ENCODE measurements around the gene KIF2A. TPM values are rescaled to one million over a fixed set of nuclear protein-coding genes. Genes with fewer than 3 reads are reported as not detected.
A peak's percentile ranks its signal among the peaks of the same experiment; 100 is the strongest.

Gene KIF2A
- total and polyA plus RNA-seq, 2 of the 13 experiments (the other 11 are each of a cell fraction or from before 2014, with no cell fraction given) = 8.5 to 19.2 TPM

DNA sequence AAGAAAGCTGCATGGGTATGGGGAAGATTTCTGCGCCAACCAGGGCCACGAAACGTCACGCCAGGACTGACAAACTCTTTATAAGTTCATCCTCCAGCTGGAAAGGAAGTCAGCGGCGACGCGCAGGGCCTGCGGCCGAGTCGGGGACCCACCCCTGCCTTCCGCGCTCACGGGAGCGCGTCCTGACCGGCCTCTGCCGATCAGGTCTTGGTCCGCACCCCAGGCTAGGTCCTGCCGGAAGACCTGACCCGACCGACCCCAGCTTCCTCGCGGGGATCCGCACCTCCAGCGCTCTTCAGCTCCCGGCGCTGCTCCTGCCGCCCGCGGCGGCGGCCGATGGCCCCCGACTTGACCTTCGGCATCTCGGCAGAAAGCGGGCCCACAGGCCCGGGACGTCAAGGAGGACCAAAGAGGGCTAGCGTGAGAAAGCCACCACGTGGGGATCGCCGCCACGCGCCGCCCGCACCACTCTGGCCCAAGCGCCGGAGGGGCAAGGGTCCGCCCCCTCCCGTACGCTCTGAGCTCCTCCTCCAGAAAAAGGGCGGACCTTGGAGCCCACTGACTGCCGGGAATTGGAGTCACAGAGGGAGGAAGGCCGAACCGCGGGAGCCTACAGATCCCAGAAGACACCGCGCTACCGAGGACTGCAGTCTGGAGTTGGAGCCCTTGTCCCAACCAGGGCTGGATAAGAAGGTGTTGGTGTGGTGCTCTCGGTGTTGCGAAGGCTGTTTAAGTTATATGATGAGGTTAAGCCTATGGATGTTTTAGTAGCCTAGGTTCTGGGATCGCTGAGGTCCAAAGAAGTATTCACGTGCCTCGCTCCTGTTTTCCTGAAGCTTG lies 97.6 kb downstream of the KIF2A start, which contains the start of gene DIMT1 (continued):
- TF ChIP-seq, protein P1, sequence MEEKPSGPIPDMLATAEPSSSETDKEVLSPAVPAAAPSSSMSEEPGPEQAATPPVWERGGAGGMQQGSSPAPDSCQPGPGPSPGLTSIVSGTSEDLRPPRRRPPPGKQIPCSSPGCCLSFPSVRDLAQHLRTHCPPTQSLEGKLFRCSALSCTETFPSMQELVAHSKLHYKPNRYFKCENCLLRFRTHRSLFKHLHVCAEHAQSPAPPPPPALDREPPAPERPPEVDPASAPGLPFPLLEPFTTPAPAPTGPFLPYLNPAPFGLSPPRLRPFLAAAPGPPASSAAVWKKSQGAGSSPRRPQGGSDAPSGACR (CRISPR knock-in tag; IDR thresholded peaks at IDR 0.05) = peak; percentile 86; the same call in 1 of the 2 replicates
- TF ChIP-seq RFXAP (CRISPR knock-in tag; IDR thresholded peaks at IDR 0.05; ENCODE audit: borderline replicate concordance) (0 out of 2 replicates have a peak, but pooled peaks have one; percentile 29), XBP1 (CRISPR knock-in tag; IDR thresholded peaks at IDR 0.05) (no peak), TMF1 (CRISPR knock-in tag; IDR thresholded peaks at IDR 0.05; ENCODE audit: low read depth) (no peak), NFIC (IDR thresholded peaks at IDR 0.05; ENCODE audit: low read length) (no peak), SETDB1 (CRISPR knock-in tag; IDR thresholded peaks at IDR 0.05; ENCODE audit: borderline replicate concordance) (no peak), ZNF761 (CRISPR knock-in tag; conservative IDR thresholded peaks at IDR 0.05) (0 out of 2 replicates have a peak, but pooled peaks have one; percentile 44), ZSCAN21 (CRISPR knock-in tag; IDR thresholded peaks at IDR 0.05; ENCODE audit: borderline replicate concordance) (peak; percentile 83), EED (CRISPR knock-in tag; IDR thresholded peaks at IDR 0.05) (peak; percentile 89), JARID2 (CRISPR knock-in tag; IDR thresholded peaks at IDR 0.05; ENCODE audit: insufficient replicate concordance) (peak; percentile 96), ZIK1 (CRISPR knock-in tag; IDR thresholded peaks at IDR 0.05; ENCODE audit: borderline replicate concordance, low read depth) (peak; percentile 86; the same call in 1 of the 2 replicates), ZNF331 (CRISPR knock-in tag; IDR thresholded peaks at IDR 0.05) (peak; percentile 73), ZNF296 (CRISPR knock-in tag; conservative IDR thresholded peaks at IDR 0.05) (0 out of 2 replicates have a peak, but pooled peaks have one; percentile 73), ZZZ3 (CRISPR knock-in tag; IDR thresholded peaks at IDR 0.05; ENCODE audit: borderline replicate concordance) (0 out of 2 replicates have a peak, but pooled peaks have one; percentile 57), ZMYM4 (CRISPR knock-in tag; IDR thresholded peaks at IDR 0.05) (peak; percentile 81), ZNF431 (CRISPR knock-in tag; IDR thresholded peaks at IDR 0.05; ENCODE audit: borderline replicate concordance, low read depth) (peak; percentile 79; the same call in 1 of the 2 replicates), ZNF253 (CRISPR knock-in tag; IDR thresholded peaks at IDR 0.05; ENCODE audit: borderline replicate concordance) (no peak), HNRNPUL1 (IDR thresholded peaks at IDR 0.05; ENCODE audit: low read depth, low read length) (0 out of 2 replicates have a peak, but pooled peaks have one; percentile 35)
- TF ChIP-seq, protein P2, sequence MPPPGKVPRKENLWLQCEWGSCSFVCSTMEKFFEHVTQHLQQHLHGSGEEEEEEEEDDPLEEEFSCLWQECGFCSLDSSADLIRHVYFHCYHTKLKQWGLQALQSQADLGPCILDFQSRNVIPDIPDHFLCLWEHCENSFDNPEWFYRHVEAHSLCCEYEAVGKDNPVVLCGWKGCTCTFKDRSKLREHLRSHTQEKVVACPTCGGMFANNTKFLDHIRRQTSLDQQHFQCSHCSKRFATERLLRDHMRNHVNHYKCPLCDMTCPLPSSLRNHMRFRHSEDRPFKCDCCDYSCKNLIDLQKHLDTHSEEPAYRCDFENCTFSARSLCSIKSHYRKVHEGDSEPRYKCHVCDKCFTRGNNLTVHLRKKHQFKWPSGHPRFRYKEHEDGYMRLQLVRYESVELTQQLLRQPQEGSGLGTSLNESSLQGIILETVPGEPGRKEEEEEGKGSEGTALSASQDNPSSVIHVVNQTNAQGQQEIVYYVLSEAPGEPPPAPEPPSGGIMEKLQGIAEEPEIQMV (CRISPR knock-in tag; IDR thresholded peaks at IDR 0.05; ENCODE audit: low read depth) = peak; percentile 41; the same call in 1 of the 2 replicates
- TF ChIP-seq, protein P3, sequence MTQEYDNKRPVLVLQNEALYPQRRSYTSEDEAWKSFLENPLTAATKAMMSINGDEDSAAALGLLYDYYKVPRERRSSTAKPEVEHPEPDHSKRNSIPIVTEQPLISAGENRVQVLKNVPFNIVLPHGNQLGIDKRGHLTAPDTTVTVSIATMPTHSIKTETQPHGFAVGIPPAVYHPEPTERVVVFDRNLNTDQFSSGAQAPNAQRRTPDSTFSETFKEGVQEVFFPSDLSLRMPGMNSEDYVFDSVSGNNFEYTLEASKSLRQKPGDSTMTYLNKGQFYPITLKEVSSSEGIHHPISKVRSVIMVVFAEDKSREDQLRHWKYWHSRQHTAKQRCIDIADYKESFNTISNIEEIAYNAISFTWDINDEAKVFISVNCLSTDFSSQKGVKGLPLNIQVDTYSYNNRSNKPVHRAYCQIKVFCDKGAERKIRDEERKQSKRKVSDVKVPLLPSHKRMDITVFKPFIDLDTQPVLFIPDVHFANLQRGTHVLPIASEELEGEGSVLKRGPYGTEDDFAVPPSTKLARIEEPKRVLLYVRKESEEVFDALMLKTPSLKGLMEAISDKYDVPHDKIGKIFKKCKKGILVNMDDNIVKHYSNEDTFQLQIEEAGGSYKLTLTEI (CRISPR knock-in tag; conservative IDR thresholded peaks at IDR 0.05) = no peak
- TF ChIP-seq, protein P4, sequence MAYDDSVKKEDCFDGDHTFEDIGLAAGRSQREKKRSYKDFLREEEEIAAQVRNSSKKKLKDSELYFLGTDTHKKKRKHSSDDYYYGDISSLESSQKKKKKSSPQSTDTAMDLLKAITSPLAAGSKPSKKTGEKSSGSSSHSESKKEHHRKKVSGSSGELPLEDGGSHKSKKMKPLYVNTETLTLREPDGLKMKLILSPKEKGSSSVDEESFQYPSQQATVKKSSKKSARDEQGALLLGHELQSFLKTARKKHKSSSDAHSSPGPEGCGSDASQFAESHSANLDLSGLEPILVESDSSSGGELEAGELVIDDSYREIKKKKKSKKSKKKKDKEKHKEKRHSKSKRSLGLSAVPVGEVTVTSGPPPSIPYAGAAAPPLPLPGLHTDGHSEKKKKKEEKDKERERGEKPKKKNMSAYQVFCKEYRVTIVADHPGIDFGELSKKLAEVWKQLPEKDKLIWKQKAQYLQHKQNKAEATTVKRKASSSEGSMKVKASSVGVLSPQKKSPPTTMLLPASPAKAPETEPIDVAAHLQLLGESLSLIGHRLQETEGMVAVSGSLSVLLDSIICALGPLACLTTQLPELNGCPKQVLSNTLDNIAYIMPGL (CRISPR knock-in tag; IDR thresholded peaks at IDR 0.05; ENCODE audit: borderline replicate concordance in 1 of 2, low read depth in 1 of 2) = peak; percentile 82 to 87
